Measurements from ENCODE around the gene ARHGEF17.

ARHGEF17 gene

GRCh38 chr11:73414977-73415651 lies 107.0 kb downstream of the ARHGEF17 start:
- DNase-seq: no peak

- DNase-seq: no peak
These were observed 108.0 kb downstream of the ARHGEF17 start for GRCh38 chr11:73415854-73416615.

- no peak for DNase-seq
These were observed 108.7 kb downstream of the ARHGEF17 start for GRCh38 chr11:73416786-73417185.

Measured in right hindlimb (tissue), 1 donor.